PC-9 (cell line): Measurements from ENCODE around the gene WDHD1. TPM values are rescaled to one million over a fixed set of nuclear protein-coding genes. Genes with fewer than 3 reads are reported as not detected.
"Not testable (repeated sequence)": the region's sequence is repeated elsewhere in the genome, so short reads cannot be mapped to it uniquely, and the experiment has no call there.

Experiments
- BruUV-seq: library from RNA; stranded (reverse); fragments of 400-500 nt; replicated peaks from 2 replicates; lab custom pipeline; 2021; lab: Mats Ljungman, UMichigan
- CTCF ChIA-PET: fragments of 300-600 bp; sonication (Branson Sonifier 250); formaldehyde crosslinking; loops from one replicate; lab custom pipeline; 2022; ENCODE audit warnings: antibody characterized with exemption; lab: Charles Lee
- POLR2A ChIA-PET: fragments of 300-600 bp; sonication (Branson Sonifier 250); formaldehyde crosslinking; loops from one replicate; lab custom pipeline; 2022; ENCODE audit warnings: antibody characterized with exemption; ENCODE audit not compliant: unreplicated experiment; lab: Charles Lee
- DNase-seq, 2 experiments: peaks; one replicate each; pipeline versions ENCODE4 v3.0.0 to v3.0.0-alpha.2; 2015 to 2022; ENCODE audit warnings: mixed read lengths in 1 of 2
- H2AFZ ChIP-seq: fragments of 200-600 bp; sonication (generic); 2 replicates; pipeline ENCODE4 v1.8.1; 2017; ENCODE audit warnings: antibody characterized with exemption
- H3F3A ChIP-seq: fragments of 200-600 bp; sonication (generic); 2 replicates; pipeline ENCODE4 v1.8.1; 2017; ENCODE audit warnings: antibody characterized with exemption, mild to moderate bottlenecking, low read depth; ENCODE audit not compliant: insufficient read depth
- H3K27ac ChIP-seq: fragments of 200-600 bp; sonication (generic); 2 replicates; pipeline ENCODE4 v1.6.1; 2016; ENCODE audit warnings: mixed run types
- H3K27me3 ChIP-seq: fragments of 200-600 bp; sonication (generic); 2 replicates; pipeline ENCODE4 v1.6.1; 2016; ENCODE audit warnings: low read depth, mixed run types; ENCODE audit not compliant: insufficient read depth
- H3K36me3 ChIP-seq: fragments of 200-600 bp; sonication (generic); 2 replicates; pipeline ENCODE4 v1.6.1; 2016; ENCODE audit warnings: low read depth, mixed run types
- H3K4me1 ChIP-seq: fragments of 200-600 bp; sonication (generic); replicated peaks from 2 replicates; pipeline ENCODE4 v1.6.1; 2016; ENCODE audit warnings: mixed run types; ENCODE audit not compliant: insufficient read depth
- H3K4me2 ChIP-seq: fragments of 200-600 bp; sonication (generic); 2 replicates; pipeline ENCODE4 v1.6.1; 2017; ENCODE audit warnings: mixed run types
- H3K4me3 ChIP-seq: fragments of 200-600 bp; sonication (generic); 2 replicates; pipeline ENCODE4 v1.6.1; 2016; ENCODE audit warnings: mixed run types
- H3K79me2 ChIP-seq: fragments of 200-600 bp; sonication (generic); 2 replicates; pipeline ENCODE4 v1.6.1; 2017; ENCODE audit warnings: low read depth, mixed run types
- H3K9me2 ChIP-seq: fragments of 200-600 bp; sonication (generic); 2 replicates; pipeline ENCODE4 v1.8.1; 2017; ENCODE audit warnings: mild to moderate bottlenecking; ENCODE audit not compliant: insufficient read depth
- H3K9me3 ChIP-seq: fragments of 200-600 bp; sonication (generic); 2 replicates; pipeline ENCODE4 v1.8.1; 2016; ENCODE audit warnings: low read depth; ENCODE audit not compliant: insufficient read depth
- H4K20me1 ChIP-seq: fragments of 200-600 bp; sonication (generic); 2 replicates; pipeline ENCODE4 v1.8.1; 2017; ENCODE audit not compliant: insufficient read depth
- CTCF ChIP-seq: fragments of 200-600 bp; sonication (generic); conservative IDR thresholded peaks from 2 replicates; pipeline ENCODE4 v1.6.1; 2017; ENCODE audit warnings: mixed run types, antibody characterized with exemption, mild to moderate bottlenecking, moderate library complexity
- EZH2 ChIP-seq: fragments of 200-600 bp; sonication (generic); IDR thresholded peaks from 2 replicates; pipeline ENCODE4 v1.8.0; 2017; ENCODE audit warnings: antibody characterized with exemption, low read depth
- intact Hi-C: fragments of 100-400 bp; cut with micrococcal nuclease; formaldehyde crosslinking; loops from one replicate; pipeline ENCODE4 v1.10.0; 2022; ENCODE audit not compliant: unreplicated experiment
- total RNA-seq: library from RNA; stranded (reverse); gene quantifications from 2 replicates; pipeline ENCODE4 v1.2.3, GENCODE V29; 2021

The WDHD1 gene
- total RNA-seq, 1 experiment from 2014 or later: 34.3 TPM

DNA sequence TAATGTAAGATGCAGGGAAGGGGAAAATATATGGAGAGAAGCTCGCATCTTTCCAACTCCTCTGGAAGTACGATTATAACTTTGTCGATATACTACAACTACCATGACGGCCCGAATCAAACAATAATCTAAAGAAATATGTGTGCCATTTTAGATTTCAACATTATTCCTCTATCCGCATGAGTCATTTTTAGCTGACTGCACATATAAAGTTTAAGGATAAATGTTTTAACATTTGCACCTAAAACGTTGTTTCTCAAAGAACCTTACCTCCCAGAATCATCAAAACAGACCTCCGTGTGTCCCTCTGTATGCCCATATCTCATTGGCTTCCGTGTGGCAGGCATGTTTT lies 482 bp downstream of the WDHD1 start:
- Histone ChIP-seq H3K9me3 (no peaks in the 10 kb centered on the region), H3K27me3 (no peaks in the 10 kb centered on the region), H3K27ac (peak overlapping the region; percentile 45; the same call in 1 of the 2 replicates), H3K4me3 (peak overlapping the region; percentile 80), H3K4me2 (peak overlapping the region; percentile 88), H3K4me1 (peaks cover 26% of the 10 kb centered on the region), H3K36me3 (0 out of 2 replicates have a peak, but pooled peaks cover 4% of the 10 kb centered on the region), H3F3A (no peaks in the 10 kb centered on the region; the same call in 1 of the 2 replicates), H3K79me2 (peaks cover 60% of the 10 kb centered on the region), H3K9me2 (no peaks in the 10 kb centered on the region), H2AFZ (peak overlapping the region; percentile 99), H4K20me1 (peaks cover 9% of the 10 kb centered on the region; the same call in 1 of the 2 replicates)
- intact Hi-C loops: no loop called here
- ChIA-PET POLR2A (interaction anchor here (0.9 to 1.4 kb wide), 2 partner anchors 25 to 517 kb away, joined by 4 to 6 read pairs; partner anchors contain the start of genes CGRRF1 and MAPK1IP1L), CTCF (interaction anchor here (0.6 to 1.6 kb wide), 2 partner anchors 25 to 478 kb away, joined by 3 to 5 read pairs; partner anchors contain the start of gene MAPK1IP1L)
- DNase-seq: peak in 1 of 2 experiments; percentile 39
- no TSS peak for BruUV-seq
- no peak for TF ChIP-seq EZH2
- TF ChIP-seq CTCF: no peak

DNA sequence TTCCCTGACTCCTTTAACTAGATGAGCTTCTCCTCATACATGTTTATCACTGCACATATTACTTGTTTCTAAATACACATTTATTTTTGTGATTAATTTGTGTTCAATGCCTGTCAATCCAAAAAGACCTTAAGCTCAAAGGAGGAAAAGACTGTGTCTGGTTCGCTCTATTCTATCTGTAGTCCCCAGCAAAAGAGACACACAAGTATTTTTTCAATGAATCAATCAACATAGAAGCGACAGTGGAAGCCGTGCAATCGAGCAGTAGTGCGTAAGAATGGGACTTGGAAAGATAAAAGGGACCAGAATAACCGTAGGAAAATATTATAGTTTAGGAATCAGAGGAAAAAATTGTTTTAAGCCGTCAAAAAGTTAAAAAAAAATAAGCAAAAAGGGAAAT lies 951 bp downstream of the WDHD1 start:
- Histone ChIP-seq H4K20me1 (peaks cover 9% of the 10 kb centered on the region; the same call in 1 of the 2 replicates), H3K27ac (no peak overlapping the region), H3K79me2 (peaks cover 55% of the 10 kb centered on the region), H3K4me3 (peak overlapping the region; percentile 80), H2AFZ (peak overlapping the region; percentile 99), H3K36me3 (0 out of 2 replicates have a peak, but pooled peaks cover 4% of the 10 kb centered on the region), H3K9me2 (no peaks in the 10 kb centered on the region), H3K4me1 (peaks cover 26% of the 10 kb centered on the region), H3K9me3 (no peaks in the 10 kb centered on the region), H3F3A (no peaks in the 10 kb centered on the region; the same call in 1 of the 2 replicates), H3K4me2 (peak overlapping the region; percentile 88), H3K27me3 (no peaks in the 10 kb centered on the region)
- TSS peak; percentile 42 for BruUV-seq
- intact Hi-C loops: no loop called here
- CTCF ChIA-PET: interaction anchor here (1.6 kb wide), 1 partner anchor 26 kb away, joined by 5 read pairs; the partner anchor contains the start of gene MAPK1IP1L
- POLR2A ChIA-PET: interaction anchor here (0.7 kb wide), 1 partner anchor 207 kb away, joined by 5 read pairs; no protein-coding TSS in a partner anchor
- no peak for TF ChIP-seq CTCF
- TF ChIP-seq EZH2: no peak
- no peak for DNase-seq

GRCh38 chr14:55024365-55024764 lies 2.5 kb downstream of the WDHD1 start:
- CTCF ChIA-PET, H3K9me2 ChIP-seq, H2AFZ ChIP-seq, BruUV-seq, DNase-seq, POLR2A ChIA-PET, H3K36me3 ChIP-seq, H3F3A ChIP-seq, H3K4me3 ChIP-seq, H3K4me2 ChIP-seq, H3K27me3 ChIP-seq, H3K9me3 ChIP-seq, intact Hi-C loops, H4K20me1 ChIP-seq, H3K27ac ChIP-seq: not testable (repeated sequence)
- Histone ChIP-seq H3K4me1 (peaks cover 19% of the 10 kb centered on the region), H3K79me2 (peaks cover 40% of the 10 kb centered on the region)
